GM19324 (cell line): ENCODE results near the gene HS3ST2.
"Not testable (repeated sequence)": the region's sequence is repeated elsewhere in the genome, so short reads cannot be mapped to it uniquely, and the experiment has no call there.

ENCODE experiments used
- ATAC-seq: cut with Tn5 transposase; IDR thresholded peaks from one replicate; pipeline ENCODE4 v1.9.1; 2021; ENCODE audit warnings: mild to moderate bottlenecking, moderate library complexity; ENCODE audit not compliant: unreplicated experiment, low FRiP score

Gene HS3ST2

GRCh38 chr16:22810226-22810625 is 3.7 kb upstream of the HS3ST2 start:
- no peak for ATAC-seq

GRCh38 chr16:22813223-22813947 is 577 bp upstream of the HS3ST2 start:
- no peak for ATAC-seq

DNA sequence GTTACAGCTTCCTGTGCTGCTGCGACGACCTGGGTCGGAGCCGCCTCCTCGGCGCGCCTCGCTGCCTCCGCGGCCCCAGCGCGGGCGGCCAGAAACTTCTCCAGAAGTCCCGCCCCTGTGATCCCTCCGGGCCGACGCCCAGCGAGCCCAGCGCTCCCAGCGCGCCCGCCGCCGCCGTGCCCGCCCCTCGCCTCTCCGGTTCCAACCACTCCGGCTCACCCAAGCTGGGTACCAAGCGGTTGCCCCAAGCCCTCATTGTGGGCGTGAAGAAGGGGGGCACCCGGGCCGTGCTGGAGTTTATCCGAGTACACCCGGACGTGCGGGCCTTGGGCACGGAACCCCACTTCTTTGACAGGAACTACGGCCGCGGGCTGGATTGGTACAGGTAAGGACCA is 746 bp downstream of the HS3ST2 start:
- ATAC-seq: no peak

GRCh38 chr16:22815863-22816262 is 1.9 kb downstream of the HS3ST2 start:
- ATAC-seq: no peak

DNA sequence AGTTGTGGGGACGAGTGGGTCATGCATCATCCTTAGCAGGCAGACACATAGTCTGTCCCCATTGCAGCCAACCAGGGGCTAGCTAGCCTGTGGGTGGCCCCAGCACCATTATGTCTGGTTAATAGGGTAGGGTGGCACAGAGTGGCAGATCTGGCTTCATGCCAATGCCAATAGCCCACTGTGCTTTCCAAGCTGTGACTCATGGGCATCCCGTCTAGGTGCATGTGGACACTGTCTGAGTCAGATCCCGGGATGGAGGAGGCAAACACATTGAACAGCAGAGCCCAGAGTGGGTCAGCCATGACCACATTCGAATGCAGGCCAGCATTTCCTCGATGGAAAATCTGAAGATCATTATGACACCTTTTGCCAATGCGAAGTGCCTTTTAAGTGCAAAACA is 2.5 kb downstream of the HS3ST2 start:
- no peak for ATAC-seq

DNA sequence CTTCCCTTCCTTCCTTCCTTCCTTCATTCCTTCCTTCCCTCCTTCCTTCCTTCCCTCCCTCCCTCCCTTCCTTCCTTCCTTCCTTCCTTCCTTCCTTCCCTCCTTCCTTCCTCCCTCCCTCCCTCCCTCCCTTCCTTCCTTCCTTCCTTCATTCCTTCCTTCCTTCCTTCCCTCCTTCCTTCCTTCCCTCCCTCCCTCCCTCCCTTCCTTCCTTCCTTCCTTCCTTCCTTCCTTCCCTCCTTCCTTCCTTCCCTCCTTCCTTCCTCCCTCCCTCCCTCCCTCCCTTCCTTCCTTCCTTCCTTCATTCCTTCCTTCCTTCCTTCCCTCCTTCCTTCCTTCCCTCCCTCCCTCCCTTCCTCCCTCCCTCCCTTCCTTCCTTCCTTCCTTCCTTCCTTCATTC is 4.8 kb downstream of the HS3ST2 start:
- not testable (repeated sequence) for ATAC-seq

DNA sequence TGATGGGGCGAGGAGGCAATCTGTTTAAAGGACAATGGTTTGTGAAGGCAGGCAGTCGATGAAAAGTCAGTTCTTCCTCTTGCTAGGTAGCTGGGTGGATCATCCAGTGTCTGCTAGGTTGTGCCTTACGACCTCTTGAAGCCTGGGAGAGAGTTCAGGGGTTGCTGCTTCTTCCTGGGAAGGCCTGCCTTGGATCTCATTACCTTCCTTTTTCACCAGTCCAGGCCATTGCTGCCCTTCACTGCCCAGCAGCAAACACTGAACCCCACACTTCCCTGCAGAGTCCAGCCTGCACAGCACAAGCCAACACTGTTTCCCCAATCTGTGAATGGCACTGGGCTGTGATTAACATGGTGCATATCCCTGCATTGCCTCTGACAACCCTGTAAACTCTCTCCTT is 24.7 kb downstream of the HS3ST2 start:
- ATAC-seq: no peak

DNA sequence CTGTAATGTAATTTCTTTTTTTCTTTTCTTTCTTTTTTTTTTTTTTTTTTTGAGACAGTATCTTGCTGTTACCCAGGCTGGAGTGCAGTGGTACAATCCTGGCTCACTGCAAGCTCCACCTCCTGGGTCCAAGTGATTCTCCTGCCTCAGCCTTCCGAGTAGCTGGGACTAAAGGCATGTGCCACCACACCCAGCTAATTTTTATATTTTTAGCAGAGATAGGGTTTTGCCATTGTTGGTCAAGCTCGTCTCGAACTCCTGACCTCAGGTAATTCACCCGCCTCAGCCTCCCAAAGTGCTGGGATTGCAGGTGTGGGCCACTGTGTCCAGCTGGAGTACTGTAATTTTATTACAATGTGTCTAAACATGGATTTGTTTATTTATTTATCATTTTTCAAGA is 28.1 kb downstream of the HS3ST2 start:
- not testable (repeated sequence) for ATAC-seq

- ATAC-seq: no peak
Measured at GRCh38 chr16:22843122-22843521, 29.2 kb downstream of the HS3ST2 start.

DNA sequence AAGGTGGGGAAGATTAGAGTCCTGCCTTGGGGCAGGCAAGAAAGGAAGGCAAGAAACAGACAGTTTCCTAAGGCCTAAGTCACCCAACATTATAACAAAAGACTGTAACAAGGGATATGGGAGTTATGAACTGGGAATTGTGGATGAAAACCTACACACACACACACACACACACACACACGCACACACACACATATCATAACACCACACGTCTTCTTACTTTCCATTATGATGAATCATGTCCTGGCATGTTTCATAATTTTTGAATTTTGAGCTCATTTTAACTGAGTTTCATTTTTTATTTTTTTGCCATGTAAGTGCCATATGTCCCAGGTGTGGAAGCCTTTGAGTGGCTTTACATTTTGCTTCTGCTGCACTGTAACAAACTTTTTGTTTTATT is 29.9 kb downstream of the HS3ST2 start:
- no peak for ATAC-seq

DNA sequence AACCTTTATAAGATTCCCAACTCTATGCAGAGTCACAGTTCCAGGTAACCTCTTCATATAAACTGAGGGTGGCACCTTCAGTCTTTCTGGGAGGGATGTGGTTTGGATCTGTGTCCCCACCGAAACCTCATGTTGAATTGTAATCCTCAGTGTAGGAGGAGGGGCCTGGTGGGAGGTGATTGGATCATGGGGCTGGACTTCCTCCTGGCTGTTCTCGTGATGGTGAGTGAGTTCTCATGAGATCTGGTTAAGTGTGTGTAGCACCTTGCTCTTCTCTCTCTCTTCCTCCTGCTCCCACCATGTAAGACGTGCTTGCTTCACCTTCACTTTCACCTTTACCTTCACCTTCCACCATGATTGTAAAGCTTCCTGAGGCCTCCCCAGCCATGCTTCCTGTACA is 30.5 kb downstream of the HS3ST2 start:
- no peak for ATAC-seq

DNA sequence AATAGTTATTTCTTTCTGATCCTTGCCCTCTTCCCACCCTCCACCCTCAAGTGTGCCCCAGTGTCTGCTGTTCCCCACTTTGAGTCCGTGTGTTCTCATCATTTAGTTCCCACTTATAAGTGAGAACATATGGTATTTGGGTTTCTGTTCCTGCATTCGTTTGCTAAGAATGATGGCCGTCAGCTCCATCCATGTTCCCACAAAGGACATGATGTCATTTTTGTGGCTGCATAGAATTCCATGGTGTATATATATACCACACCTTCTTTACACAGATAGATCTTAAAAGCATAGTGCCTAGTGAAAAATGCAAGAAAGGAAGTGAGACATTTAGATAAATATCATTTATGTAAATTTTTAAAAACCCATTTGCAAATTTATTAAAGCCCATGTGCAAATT is 33.1 kb downstream of the HS3ST2 start:
- no peak for ATAC-seq

DNA sequence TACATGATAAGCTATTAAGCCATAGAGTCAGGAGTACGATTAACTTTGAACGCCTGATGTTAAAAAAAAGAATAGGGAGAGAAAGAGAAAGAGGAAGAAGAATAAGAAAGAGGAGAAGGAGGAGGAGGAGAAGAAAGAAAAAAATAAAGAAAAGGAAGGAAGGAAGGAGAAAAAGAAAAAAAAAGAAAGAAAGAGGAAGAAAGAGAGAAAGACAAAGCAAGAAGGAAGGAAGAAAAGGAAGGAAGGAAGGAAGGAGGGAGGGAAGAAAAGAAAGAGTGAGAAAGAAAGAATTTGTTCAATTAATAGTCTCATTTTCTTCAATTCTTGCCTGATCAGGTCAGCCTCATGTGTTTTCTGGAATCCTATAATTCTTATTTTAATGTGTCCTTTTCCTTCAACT is 33.7 kb downstream of the HS3ST2 start:
- ATAC-seq: no peak

GRCh38 chr16:22848451-22848850 is 34.5 kb downstream of the HS3ST2 start:
- no peak for ATAC-seq

- ATAC-seq: no peak
Measured at GRCh38 chr16:22849517-22849916, 35.6 kb downstream of the HS3ST2 start.

GRCh38 chr16:22855231-22855630 is 41.3 kb downstream of the HS3ST2 start:
- ATAC-seq: no peak

- no peak for ATAC-seq
Measured at GRCh38 chr16:22857296-22858025, 43.5 kb downstream of the HS3ST2 start.

DNA sequence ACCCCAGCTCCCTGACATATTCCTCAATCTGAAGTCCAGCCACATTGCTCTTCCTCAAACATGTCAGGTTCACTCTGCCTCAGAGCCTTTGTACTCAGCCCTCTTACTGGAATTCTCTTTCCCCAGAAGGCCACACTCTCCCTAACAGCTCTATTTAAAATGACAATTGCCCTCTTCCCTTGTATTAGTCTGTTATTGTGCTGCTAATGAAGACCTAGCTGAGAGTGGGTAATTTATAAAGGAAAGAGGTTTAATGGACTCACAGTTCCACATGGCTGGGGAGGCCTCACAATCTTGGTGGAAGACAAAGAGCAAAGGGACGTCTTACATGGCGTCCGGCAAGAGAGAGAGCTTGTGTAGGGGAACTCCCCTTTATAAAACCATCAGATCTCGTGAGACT is 46.0 kb downstream of the HS3ST2 start:
- no peak for ATAC-seq

DNA sequence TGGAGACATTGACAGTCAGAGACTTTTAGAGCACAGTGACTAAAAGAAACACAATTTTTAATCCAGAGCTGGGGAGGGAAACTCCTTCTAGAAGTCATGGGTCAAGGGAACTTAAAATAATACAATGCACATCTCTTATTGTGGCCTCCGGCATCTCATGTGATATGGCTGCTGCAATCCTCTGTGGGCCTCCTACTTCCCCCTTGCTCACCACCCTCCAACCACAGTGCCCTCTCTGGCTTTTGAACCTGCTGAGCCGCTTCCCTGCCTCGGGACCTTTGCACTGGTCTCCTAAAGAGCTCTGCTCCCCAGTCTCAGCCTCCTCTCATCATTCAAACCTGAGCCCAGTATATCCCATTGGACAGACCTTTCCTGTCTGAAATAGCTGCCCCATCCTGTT is 47.6 kb downstream of the HS3ST2 start:
- ATAC-seq: no peak

- no peak for ATAC-seq
Measured at GRCh38 chr16:22862046-22862445, 48.1 kb downstream of the HS3ST2 start.

GRCh38 chr16:22864375-22864774 is 50.4 kb downstream of the HS3ST2 start:
- ATAC-seq: no peak

GRCh38 chr16:22868593-22869224 is 54.7 kb downstream of the HS3ST2 start:
- ATAC-seq: no peak
